ENCODE data around the gene BCAT1. TPM values are rescaled to one million over a fixed set of nuclear protein-coding genes. Genes with fewer than 3 reads are reported as not detected.

The BCAT1 gene
- total RNA-seq, 1 experiment from 2014 or later: 0.74 TPM

DNA sequence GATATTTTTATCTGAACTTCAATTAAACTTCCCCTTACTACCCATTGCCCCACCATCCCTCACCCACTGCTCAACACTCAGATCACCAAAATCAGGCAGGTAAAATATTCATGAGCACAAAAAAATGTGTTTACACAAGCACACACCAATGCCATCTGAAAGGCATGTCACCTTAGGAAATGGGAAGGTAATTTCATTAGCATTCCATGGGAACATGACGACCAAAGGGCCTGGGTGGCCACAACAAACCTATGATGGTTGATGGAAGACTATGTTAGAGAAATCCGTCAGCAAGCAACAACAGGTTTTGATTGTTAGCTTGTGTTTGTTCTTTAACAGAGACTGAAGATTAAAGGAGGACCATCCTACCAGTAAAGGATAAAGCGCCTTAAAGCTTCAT lies 97.6 kb downstream of the BCAT1 start:
- Histone ChIP-seq H4K20me1 (ENCODE audit: insufficient read depth) (no peaks in the 10 kb centered on the region), H3K4me3 (replicated peaks in 1 of 2; ENCODE audit: low read depth in 1 of 2, low read length in 2 of 2) (no peak overlapping the region), H3K4me2 (ENCODE audit: low read length) (no peak overlapping the region), H3K36me3 (ENCODE audit: control insufficient read depth in 1 of 2, insufficient read depth in 2 of 2, low read length in 2 of 2) (no peaks in the 10 kb centered on the region), H3K27ac (ENCODE audit: low read depth, low read length) (no peak overlapping the region), H3K4me1 (ENCODE audit: control insufficient read depth in 1 of 2, insufficient read depth in 2 of 2, low read length in 2 of 2) (no peaks in the 10 kb centered on the region), H3K9me2 (ENCODE audit: insufficient read depth) (no peaks in the 10 kb centered on the region), H3K9me3 (ENCODE audit: control insufficient read depth in 1 of 2, insufficient read depth in 1 of 2, low read depth in 1 of 2, low read length in 2 of 2) (no peaks in the 10 kb centered on the region), H3K9ac (ENCODE audit: low read length) (no peak overlapping the region), H2AFZ (ENCODE audit: low read depth, low read length, poor library complexity, severe bottlenecking) (no peak overlapping the region), H3K27me3 (ENCODE audit: insufficient read depth, low read length) (peaks cover 8% of the 10 kb centered on the region; the same call in 1 of the 2 replicates), H3K79me2 (ENCODE audit: insufficient read depth, low read length) (no peaks in the 10 kb centered on the region)
- RAD21 ChIA-PET (ENCODE audit: low non-redundant PET in 1 of 2, low total read pairs in 2 of 2, uncharacterized antibody in 2 of 2, unreplicated experiment in 2 of 2): no interaction called here
- DNase-seq (ENCODE audit: low read depth, low spot score): no peak
- TF ChIP-seq TCF7L2 (IDR thresholded peaks at IDR 0.05; ENCODE audit: borderline replicate concordance, extremely low read depth, insufficient read depth, insufficient read length): no peak
- TF ChIP-seq YY1 (IDR thresholded peaks at IDR 0.05; ENCODE audit: extremely low read depth, insufficient replicate concordance, low read depth, low read length): no peak
- TF ChIP-seq CEBPB (IDR thresholded peaks at IDR 0.05; ENCODE audit: low read depth): no peak
- TF ChIP-seq RAD21 (IDR thresholded peaks at IDR 0.05; ENCODE audit: low read depth): no peak
- TF ChIP-seq, protein P1, sequence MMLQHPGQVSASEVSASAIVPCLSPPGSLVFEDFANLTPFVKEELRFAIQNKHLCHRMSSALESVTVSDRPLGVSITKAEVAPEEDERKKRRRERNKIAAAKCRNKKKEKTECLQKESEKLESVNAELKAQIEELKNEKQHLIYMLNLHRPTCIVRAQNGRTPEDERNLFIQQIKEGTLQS (IDR thresholded peaks at IDR 0.05): no peak
- TF ChIP-seq SRF (IDR thresholded peaks at IDR 0.05; ENCODE audit: low read depth): no peak
- TF ChIP-seq POLR2A (IDR thresholded peaks at IDR 0.05; ENCODE audit: borderline replicate concordance, extremely low read depth, insufficient read depth, insufficient read length): no peak
- no peak for TF ChIP-seq POLR2AphosphoS5 (IDR thresholded peaks at IDR 0.05; ENCODE audit: low read depth, low read length)
- TF ChIP-seq SIN3A (IDR thresholded peaks at IDR 0.05; ENCODE audit: low read depth): no peak
- TF ChIP-seq, protein P2, sequence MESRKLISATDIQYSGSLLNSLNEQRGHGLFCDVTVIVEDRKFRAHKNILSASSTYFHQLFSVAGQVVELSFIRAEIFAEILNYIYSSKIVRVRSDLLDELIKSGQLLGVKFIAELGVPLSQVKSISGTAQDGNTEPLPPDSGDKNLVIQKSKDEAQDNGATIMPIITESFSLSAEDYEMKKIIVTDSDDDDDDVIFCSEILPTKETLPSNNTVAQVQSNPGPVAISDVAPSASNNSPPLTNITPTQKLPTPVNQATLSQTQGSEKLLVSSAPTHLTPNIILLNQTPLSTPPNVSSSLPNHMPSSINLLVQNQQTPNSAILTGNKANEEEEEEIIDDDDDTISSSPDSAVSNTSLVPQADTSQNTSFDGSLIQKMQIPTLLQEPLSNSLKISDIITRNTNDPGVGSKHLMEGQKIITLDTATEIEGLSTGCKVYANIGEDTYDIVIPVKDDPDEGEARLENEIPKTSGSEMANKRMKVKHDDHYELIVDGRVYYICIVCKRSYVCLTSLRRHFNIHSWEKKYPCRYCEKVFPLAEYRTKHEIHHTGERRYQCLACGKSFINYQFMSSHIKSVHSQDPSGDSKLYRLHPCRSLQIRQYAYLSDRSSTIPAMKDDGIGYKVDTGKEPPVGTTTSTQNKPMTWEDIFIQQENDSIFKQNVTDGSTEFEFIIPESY (IDR thresholded peaks at IDR 0.05; ENCODE audit: extremely low read depth, insufficient replicate concordance, low read length): no peak
- TF ChIP-seq ELF1 (IDR thresholded peaks at IDR 0.05; ENCODE audit: borderline replicate concordance, low read depth): no peak
- no peak for TF ChIP-seq SP1 (IDR thresholded peaks at IDR 0.05; ENCODE audit: low read depth)
- TF ChIP-seq, protein P3, sequence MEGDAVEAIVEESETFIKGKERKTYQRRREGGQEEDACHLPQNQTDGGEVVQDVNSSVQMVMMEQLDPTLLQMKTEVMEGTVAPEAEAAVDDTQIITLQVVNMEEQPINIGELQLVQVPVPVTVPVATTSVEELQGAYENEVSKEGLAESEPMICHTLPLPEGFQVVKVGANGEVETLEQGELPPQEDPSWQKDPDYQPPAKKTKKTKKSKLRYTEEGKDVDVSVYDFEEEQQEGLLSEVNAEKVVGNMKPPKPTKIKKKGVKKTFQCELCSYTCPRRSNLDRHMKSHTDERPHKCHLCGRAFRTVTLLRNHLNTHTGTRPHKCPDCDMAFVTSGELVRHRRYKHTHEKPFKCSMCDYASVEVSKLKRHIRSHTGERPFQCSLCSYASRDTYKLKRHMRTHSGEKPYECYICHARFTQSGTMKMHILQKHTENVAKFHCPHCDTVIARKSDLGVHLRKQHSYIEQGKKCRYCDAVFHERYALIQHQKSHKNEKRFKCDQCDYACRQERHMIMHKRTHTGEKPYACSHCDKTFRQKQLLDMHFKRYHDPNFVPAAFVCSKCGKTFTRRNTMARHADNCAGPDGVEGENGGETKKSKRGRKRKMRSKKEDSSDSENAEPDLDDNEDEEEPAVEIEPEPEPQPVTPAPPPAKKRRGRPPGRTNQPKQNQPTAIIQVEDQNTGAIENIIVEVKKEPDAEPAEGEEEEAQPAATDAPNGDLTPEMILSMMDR (IDR thresholded peaks at IDR 0.05 in 2 of 3, conservative IDR thresholded peaks at IDR 0.05 in 1 of 3; ENCODE audit: borderline replicate concordance in 1 of 3, insufficient read depth in 1 of 3, low read depth in 2 of 3, low read length in 2 of 3): no peak
- TF ChIP-seq EZH2phosphoT487 (IDR thresholded peaks at IDR 0.05; ENCODE audit: borderline replicate concordance): no peak
- no peak for TF ChIP-seq CBX3 (IDR thresholded peaks at IDR 0.05; ENCODE audit: low read depth)
- no peak for TF ChIP-seq EGR1 (IDR thresholded peaks at IDR 0.05; ENCODE audit: low read depth)
- no peak for TF ChIP-seq JUND (IDR thresholded peaks at IDR 0.05)
- TF ChIP-seq FOSL1 (IDR thresholded peaks at IDR 0.05; ENCODE audit: low read depth): no peak
- no TSS peak for BruUV-seq (replicated peaks)
- CTCF ChIA-PET: no interaction called here
- intact Hi-C loops (cut with micrococcal nuclease): no loop called here
- ATAC-seq: no peak
- POLR2A ChIA-PET: no interaction called here

Measured in HCT116 (cell line).